T-cell (primary cell): ENCODE measurements around the gene EML2. TPM values are rescaled to one million over a fixed set of nuclear protein-coding genes. Genes with fewer than 3 reads are reported as not detected.

Source experiments
- ATAC-seq, 4 experiments: fragments of 200-7000 bp in 3 of 4; fragments of 150-1000 bp in 1 of 4; cut with Tn5 transposase; replicated peaks in 1 of 4; 1 replicate in 3 of 4; 2 replicates in 1 of 4; pipeline ENCODE4 v1.10.0; 2021; ENCODE audit warnings: moderate library complexity in 3 of 4, mild to moderate bottlenecking in 2 of 4, moderate number of reproducible peaks in 1 of 4
- CTCF ChIA-PET, 2 donors: fragments of 300-600 bp; sonication (Branson Sonifier 250); formaldehyde crosslinking; loops; one replicate each; lab custom pipeline; 2022; ENCODE audit warnings: antibody characterized with exemption in 2 of 2; lab: Charles Lee
- POLR2A ChIA-PET, 2 donors: fragments of 300-600 bp; sonication (Branson Sonifier 250); formaldehyde crosslinking; loops; one replicate each; lab custom pipeline; 2022; ENCODE audit warnings: antibody characterized with exemption in 2 of 2; lab: Charles Lee
- DNase-seq, 35 experiments: peaks; one replicate each; pipeline versions ENCODE4 v3.0.0 to v3.0.0-alpha.2; 2013 to 2023
- H3K27ac ChIP-seq: one replicate; pipeline ENCODE4 v1.5.1; 2013; ENCODE audit warnings: low read length
- H3K27me3 ChIP-seq, 2 experiments: replicated peaks in 1 of 2; 1 replicate in 1 of 2; 2 replicates in 1 of 2; pipeline versions ENCODE4 v1.6.1 to v1.7.0; 2013; ENCODE audit warnings: low read length in 1 of 2, mixed read lengths in 1 of 2; ENCODE audit not compliant: control insufficient read depth in 2 of 2, insufficient read depth in 2 of 2; ENCODE audit errors: extremely low read depth in 1 of 2
- H3K36me3 ChIP-seq, 2 donors: 1 replicate in 1 of 2; 2 replicates in 1 of 2; pipeline versions ENCODE4 v1.6.1 to v1.7.0; 2013; ENCODE audit warnings: low read length in 1 of 2; ENCODE audit not compliant: control insufficient read depth in 2 of 2, insufficient read depth in 1 of 2; ENCODE audit errors: extremely low read depth in 1 of 2
- H3K4me1 ChIP-seq, 2 experiments: 1 replicate in 1 of 2; 2 replicates in 1 of 2; pipeline versions ENCODE4 v1.6.1 to v1.7.0; 2013; ENCODE audit warnings: low read length in 2 of 2, mixed read lengths in 1 of 2; ENCODE audit not compliant: insufficient read depth in 2 of 2, control insufficient read depth in 1 of 2; ENCODE audit errors: extremely low read depth in 1 of 2
- H3K4me3 ChIP-seq, 2 donors: 1 replicate in 1 of 2; 2 replicates in 1 of 2; pipeline versions ENCODE4 v1.5.1 to v1.7.0; 2013; ENCODE audit warnings: mild to moderate bottlenecking in 2 of 2, low read length in 1 of 2, moderate library complexity in 1 of 2; ENCODE audit not compliant: control insufficient read depth in 1 of 2; ENCODE audit errors: extremely low read depth in 1 of 2
- H3K9me3 ChIP-seq: 2 replicates; pipeline ENCODE4 v1.7.0; 2013
- H3K27ac Mint-ChIP-seq, 2 donors: one replicate each; pipeline ENCODE4 v1.8.0; 2020 to 2021; ENCODE audit warnings: mild to moderate bottlenecking in 2 of 2, mixed read lengths in 2 of 2
- H3K27me3 Mint-ChIP-seq, 2 donors: one replicate each; pipeline ENCODE4 v1.8.0; 2021 to 2022; ENCODE audit warnings: mixed read lengths in 2 of 2
- H3K36me3 Mint-ChIP-seq: one replicate; pipeline ENCODE4 v1.8.0; 2021; ENCODE audit warnings: mixed read lengths
- H3K4me1 Mint-ChIP-seq, 3 donors: one replicate each; pipeline ENCODE4 v1.8.0; 2020 to 2022; ENCODE audit warnings: mixed read lengths in 3 of 3, mild to moderate bottlenecking in 1 of 3
- H3K4me3 Mint-ChIP-seq, 3 donors: one replicate each; pipeline ENCODE4 v1.8.0; 2020 to 2022; ENCODE audit warnings: mild to moderate bottlenecking in 3 of 3, mixed read lengths in 3 of 3, moderate library complexity in 3 of 3
- H3K9me3 Mint-ChIP-seq, 3 donors: one replicate each; pipeline ENCODE4 v1.8.0; 2020 to 2022; ENCODE audit warnings: mixed read lengths in 3 of 3
- WGBS: methylation state at CpG from one replicate; pipeline ENCODE4 v1.1.5; 2013; ENCODE audit warnings: missing lambda C conversion rate; ENCODE audit not compliant: insufficient coverage; 5-methylcytosine and 5-hydroxymethylcytosine counted together
- total RNA-seq, 35 experiments: library from RNA in 6 of 35; stranded (reverse) in 6 of 35; fragments of 120-200 nt in 1 of 35; gene quantifications; one replicate each; pipeline versions ENCODE4 v1.2.1 to v1.2.4 and lab custom pipeline; 2013 to 2026

Gene EML2
- total RNA-seq, 5 donors from 2014 or later (not counting 1 experiment from before 2014, with no cell fraction given), result 63.7 to 90.5 (median 74.1) TPM

DNA sequence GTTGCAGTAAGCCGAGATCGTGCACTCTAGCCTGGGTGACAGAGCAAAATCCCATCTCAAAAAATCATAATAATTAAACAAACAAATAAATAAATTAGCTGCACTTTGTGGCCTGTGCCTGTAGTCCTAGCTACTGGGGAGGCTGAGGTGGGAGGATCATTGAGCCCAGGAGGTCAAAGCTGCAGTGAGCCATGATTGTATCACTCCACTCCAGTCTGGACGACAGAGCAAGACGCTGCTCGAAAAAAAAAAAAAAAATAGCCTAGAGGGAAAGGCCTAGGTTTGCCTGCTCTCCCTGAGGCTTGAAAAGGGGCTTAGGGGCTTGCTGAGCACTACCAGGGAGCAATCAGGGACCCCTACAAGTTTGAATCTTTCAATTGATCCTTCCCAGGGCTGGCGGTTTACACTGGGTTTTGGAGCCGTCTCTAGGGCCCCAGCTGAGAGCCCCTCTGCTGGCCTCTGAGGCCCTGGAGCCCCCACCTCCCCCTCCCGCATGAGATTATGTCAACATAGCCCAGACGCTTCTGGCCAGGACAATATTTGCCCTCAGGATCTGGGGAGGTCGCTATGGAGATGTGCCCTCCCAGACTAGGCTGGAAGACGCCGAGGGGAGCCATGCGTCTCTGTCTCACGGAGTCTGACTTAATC, 18.4 kb upstream of the EML2 start:
- no peak overlapping the region for H3K27ac ChIP-seq
- H3K9me3 ChIP-seq, result no peaks in the 10 kb centered on the region
- no peaks in the 10 kb centered on the region for H3K4me1 ChIP-seq
- Mint-ChIP-seq H3K27me3 (peaks cover 0 to 5% of the 10 kb centered on the region in 2 donors), H3K9me3 (no peaks in the 10 kb centered on the region), H3K4me1 (no peaks in the 10 kb centered on the region), H3K4me3 (no peak overlapping the region), H3K36me3 (no peaks in the 10 kb centered on the region), H3K27ac (no peak overlapping the region)
- no peak for ATAC-seq
- ChIA-PET POLR2A (interaction anchor here in 1 of 2 donors (0.6 kb wide), 1 partner anchor 120 kb away, joined by 9 read pairs; no protein-coding TSS in a partner anchor), CTCF (interaction anchor here in 1 of 2 donors (0.6 kb wide), 1 partner anchor 275 kb away, joined by 3 read pairs; no protein-coding TSS in a partner anchor)
- H3K27me3 ChIP-seq, result peaks cover 2 to 19% of the 10 kb centered on the region in 2 experiments
- 75% methylated on average over 8 of the region's 14 CpGs for WGBS
- no peaks in the 10 kb centered on the region for H3K36me3 ChIP-seq
- no peak for DNase-seq
- H3K4me3 ChIP-seq, result no peak overlapping the region

DNA sequence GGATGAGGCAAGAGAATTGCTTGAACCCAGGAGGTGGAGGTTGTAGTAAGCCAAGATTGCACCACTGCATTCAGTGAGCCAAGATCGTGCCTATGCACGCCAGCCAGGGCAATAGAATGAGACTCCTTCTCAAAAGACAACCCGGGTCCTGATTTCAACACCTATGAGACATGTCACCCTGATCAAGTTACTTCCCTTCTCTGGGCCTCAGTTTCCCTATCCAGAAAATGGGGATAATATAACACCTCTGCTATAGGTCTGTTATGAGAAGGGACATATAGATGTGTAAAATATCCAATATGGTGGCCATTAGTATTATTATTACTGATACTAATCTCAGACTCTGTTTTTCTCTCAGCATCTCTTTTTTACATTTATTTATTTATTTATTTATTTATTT, 15.9 kb upstream of the EML2 start:
- 100% methylated on average over 1 of the region's 3 CpGs for WGBS

DNA sequence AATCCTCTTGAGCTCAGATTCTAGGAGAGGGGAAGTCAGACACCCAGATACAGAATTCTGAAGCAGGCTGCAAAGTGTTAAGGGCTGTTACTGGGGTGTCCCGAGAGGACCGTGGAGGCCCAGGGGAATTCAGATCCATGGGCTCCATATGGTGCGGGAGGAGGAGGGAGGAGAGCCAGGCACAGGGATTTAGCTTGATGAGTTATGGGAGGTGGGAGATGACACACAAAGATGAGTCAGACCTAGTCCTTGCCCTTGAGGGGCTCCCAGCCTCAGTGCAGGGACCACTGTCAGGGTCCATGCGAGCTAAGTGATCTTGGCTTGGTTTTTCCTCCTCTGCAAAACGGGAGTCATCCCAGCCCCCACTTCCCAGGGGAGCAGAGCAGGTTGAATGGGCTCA, 14.4 kb upstream of the EML2 start:
- Histone ChIP-seq H3K4me1 (no peaks in the 10 kb centered on the region), H3K9me3 (no peaks in the 10 kb centered on the region), H3K27ac (no peak overlapping the region), H3K27me3 (peaks cover 0 to 15% of the 10 kb centered on the region in 2 experiments), H3K4me3 (no peak overlapping the region), H3K36me3 (no peaks in the 10 kb centered on the region)
- no peaks in the 10 kb centered on the region for H3K4me1 Mint-ChIP-seq
- H3K36me3 Mint-ChIP-seq, result no peaks in the 10 kb centered on the region
- no peaks in the 10 kb centered on the region for H3K27me3 Mint-ChIP-seq
- WGBS, result 81% methylated on average over 5 of the region's 5 CpGs
- ChIA-PET CTCF (no interaction called here), POLR2A (no interaction called here)
- H3K4me3 Mint-ChIP-seq, result no peak overlapping the region
- no peaks in the 10 kb centered on the region for H3K9me3 Mint-ChIP-seq
- DNase-seq (no peak), ATAC-seq (no peak)
- H3K27ac Mint-ChIP-seq, result no peak overlapping the region

More for the DNA sequence above, 15.9 kb upstream of the EML2 start:
- ATAC-seq (no peak), DNase-seq (no peak)
- peaks cover 0 to 2% of the 10 kb centered on the region in 2 donors for H3K27me3 Mint-ChIP-seq
- Histone ChIP-seq H3K4me3 (no peak overlapping the region), H3K36me3 (no peaks in the 10 kb centered on the region), H3K27ac (no peak overlapping the region), H3K4me1 (no peaks in the 10 kb centered on the region), H3K27me3 (peaks cover 0 to 19% of the 10 kb centered on the region in 2 experiments), H3K9me3 (no peaks in the 10 kb centered on the region)
- H3K9me3 Mint-ChIP-seq, result no peaks in the 10 kb centered on the region
- no peak overlapping the region for H3K4me3 Mint-ChIP-seq
- ChIA-PET POLR2A (interaction anchor here in 1 of 2 donors (0.7 kb wide), 1 partner anchor 9 kb away, joined by 4 read pairs; no protein-coding TSS in a partner anchor), CTCF (no interaction called here)
- no peaks in the 10 kb centered on the region for H3K36me3 Mint-ChIP-seq
- H3K4me1 Mint-ChIP-seq, result no peaks in the 10 kb centered on the region
- H3K27ac Mint-ChIP-seq, result no peak overlapping the region

DNA sequence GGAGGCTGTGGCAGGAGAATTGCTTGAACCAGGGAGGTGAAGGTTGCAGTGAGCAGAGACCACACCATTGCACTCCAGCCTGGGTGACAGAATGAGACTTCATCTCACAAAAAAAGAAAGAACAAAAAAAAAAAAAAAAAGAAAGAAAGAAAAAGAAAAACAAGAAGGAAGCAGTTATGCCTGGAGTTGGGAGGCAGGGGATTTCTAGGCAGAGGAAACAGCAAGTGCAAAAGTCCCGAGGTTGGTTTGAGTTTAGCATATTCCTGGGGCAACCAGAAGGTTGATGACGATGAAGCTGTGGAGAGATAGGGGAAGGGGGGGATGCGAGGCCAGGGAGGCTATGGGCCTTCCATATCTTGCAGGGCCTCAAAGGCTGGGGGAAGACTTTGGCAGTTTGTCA, 11.5 kb upstream of the EML2 start:
- H3K9me3 Mint-ChIP-seq, result no peaks in the 10 kb centered on the region
- H3K36me3 Mint-ChIP-seq, result no peaks in the 10 kb centered on the region
- Histone ChIP-seq H3K36me3 (no peaks in the 10 kb centered on the region), H3K9me3 (no peaks in the 10 kb centered on the region), H3K4me3 (no peak overlapping the region), H3K4me1 (peaks cover 0 to 9% of the 10 kb centered on the region in 2 experiments), H3K27ac (no peak overlapping the region), H3K27me3 (peaks cover 0 to 14% of the 10 kb centered on the region in 2 experiments)
- 57% methylated on average over 3 of the region's 3 CpGs for WGBS
- H3K27ac Mint-ChIP-seq, result no peak overlapping the region
- no peak for DNase-seq
- no peak overlapping the region for H3K4me3 Mint-ChIP-seq
- H3K4me1 Mint-ChIP-seq, result peaks cover 7 to 9% (median 8%) of the 10 kb centered on the region in 3 donors
- POLR2A ChIA-PET, result interaction anchor here in 1 of 2 donors (0.7 kb wide), 2 partner anchors 1833 to 1864 kb away, joined by 3 to 7 read pairs; partner anchors contain the start of gene KPTN
- peaks cover 0 to 4% of the 10 kb centered on the region in 2 donors for H3K27me3 Mint-ChIP-seq
- ATAC-seq, result no peak
- CTCF ChIA-PET, result interaction anchor here in 1 of 2 donors (0.6 kb wide), 1 partner anchor 21 kb away, joined by 4 read pairs; no protein-coding TSS in a partner anchor

DNA sequence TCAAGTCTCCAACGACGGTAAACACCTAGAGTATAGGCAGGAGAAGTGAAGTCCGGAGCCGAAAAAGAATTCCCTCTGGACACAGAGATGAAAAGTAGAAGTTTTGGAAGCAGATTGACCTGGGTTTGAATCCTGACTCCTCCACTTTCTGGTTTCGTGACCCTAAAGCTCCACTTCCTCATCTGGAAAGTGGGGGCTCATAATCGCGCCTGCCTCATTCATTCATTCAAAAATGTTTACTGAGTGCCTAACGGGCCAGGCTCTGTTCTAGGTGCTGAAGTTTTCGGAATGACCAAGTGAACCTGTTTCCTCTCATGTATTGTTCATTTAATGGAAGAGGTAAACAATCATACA, 7.1 kb upstream of the EML2 start:
- peaks cover 29 to 34% (median 34%) of the 10 kb centered on the region in 3 donors for H3K4me1 Mint-ChIP-seq
- H3K27ac ChIP-seq, result no peak overlapping the region
- DNase-seq (no peak), ATAC-seq (no peak)
- peak overlapping the region; percentile 73 to 78 (median 75) for H3K4me3 Mint-ChIP-seq
- CTCF ChIA-PET, result interaction anchor here in 1 of 2 donors (0.7 to 1.8 kb wide), 6 partner anchors 19 to 207 kb away, joined by 3 to 6 read pairs (median 3); partner anchors contain the start of gene QPCTL
- no peaks in the 10 kb centered on the region for H3K36me3 Mint-ChIP-seq
- peaks cover 4 to 44% of the 10 kb centered on the region in 2 experiments for H3K4me1 ChIP-seq
- WGBS, result no CpG with 5 or more reads among the region's 9 CpGs
- H3K27me3 ChIP-seq, result peaks cover 0 to 12% of the 10 kb centered on the region in 2 experiments
- H3K4me3 ChIP-seq, result peak overlapping the region; percentile 47 to 52
- peak overlapping the region in 1 of 2 donors; percentile 34 for H3K27ac Mint-ChIP-seq
- no peaks in the 10 kb centered on the region for H3K9me3 Mint-ChIP-seq
- peaks cover 0 to 4% of the 10 kb centered on the region in 2 donors for H3K27me3 Mint-ChIP-seq
- POLR2A ChIA-PET, result interaction anchor here (0.6 to 1.6 kb wide), 4 partner anchors 8 to 189 kb away, joined by 3 to 6 read pairs (median 4); partner anchors contain the start of gene GIPR (in 1 of the 2)
- no peaks in the 10 kb centered on the region for H3K36me3 ChIP-seq
- H3K9me3 ChIP-seq, result no peaks in the 10 kb centered on the region

DNA sequence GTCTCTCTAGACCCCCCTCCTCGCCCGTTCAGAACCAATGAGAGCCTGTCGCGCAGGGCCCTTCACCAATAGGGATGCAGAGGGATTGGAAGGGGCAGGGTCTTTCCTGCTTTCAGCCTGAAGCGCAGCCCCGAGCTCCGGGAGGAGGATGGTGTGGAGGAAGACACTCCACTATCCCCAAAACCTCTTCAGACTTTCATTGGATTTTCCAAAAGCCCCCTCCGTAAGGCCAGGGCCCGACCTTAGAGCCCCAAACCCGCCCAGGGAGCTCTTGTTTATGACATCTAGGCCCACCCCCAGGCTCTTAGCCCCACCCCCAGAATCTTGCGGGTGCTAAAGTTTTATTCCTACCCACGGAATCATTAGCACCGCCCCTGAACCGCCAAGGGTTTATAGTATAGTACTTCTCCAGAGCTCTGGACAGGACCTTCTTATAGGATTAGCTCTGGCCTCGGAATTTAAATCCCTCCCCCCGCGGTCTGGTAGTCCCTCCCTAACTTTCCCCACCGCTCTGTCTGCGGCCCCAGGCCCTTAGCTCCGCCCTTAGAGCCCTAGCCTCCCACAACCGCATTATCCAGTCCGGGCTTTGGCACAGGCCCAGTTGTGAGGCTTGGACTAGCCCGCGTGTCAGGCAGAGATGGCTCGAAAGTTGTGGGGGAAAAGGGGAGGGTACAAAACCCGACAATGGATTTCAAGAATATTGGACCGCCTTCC, 6.6 kb upstream of the EML2 start:
- DNase-seq (peak; percentile 56 to 86 (median 74)), ATAC-seq (peak; percentile 57 to 67 (median 60))
- Mint-ChIP-seq H3K9me3 (no peaks in the 10 kb centered on the region), H3K4me1 (peaks cover 34 to 40% (median 39%) of the 10 kb centered on the region in 3 donors), H3K27me3 (peaks cover 0 to 4% of the 10 kb centered on the region in 2 donors), H3K27ac (peak overlapping the region; percentile 34 to 36), H3K4me3 (peak overlapping the region; percentile 73 to 78 (median 75)), H3K36me3 (no peaks in the 10 kb centered on the region)
- peaks cover 7 to 49% of the 10 kb centered on the region in 2 experiments for H3K4me1 ChIP-seq
- H3K36me3 ChIP-seq, result no peaks in the 10 kb centered on the region
- 0% methylated on average over 8 of the region's 27 CpGs for WGBS
- ChIA-PET POLR2A (interaction anchor here (0.6 to 1.6 kb wide), 4 partner anchors 9 to 189 kb away, joined by 3 to 6 read pairs (median 4); partner anchors contain the start of gene GIPR (in 1 of the 2)), CTCF (interaction anchor here in 1 of 2 donors (0.6 to 1.8 kb wide), 9 partner anchors 18 to 206 kb away, joined by 3 to 6 read pairs (median 3); partner anchors contain the start of genes GIPR and QPCTL)
- H3K27me3 ChIP-seq, result peaks cover 0 to 8% of the 10 kb centered on the region in 2 experiments
- H3K9me3 ChIP-seq, result no peaks in the 10 kb centered on the region
- H3K27ac ChIP-seq, result no peak overlapping the region
- peak overlapping the region; percentile 47 to 52 for H3K4me3 ChIP-seq
